Esophagus muscularis mucosa (tissue), 4 donors: Measurements from ENCODE around the gene DNAL1. TPM values are rescaled to one million over a fixed set of nuclear protein-coding genes. Genes with fewer than 3 reads are reported as not detected.

Source experiments
- DNase-seq: peaks from one replicate; pipeline ENCODE4 v3.0.0-alpha.2; 2017; ENCODE audit errors: extremely low spot score
- H3K27ac ChIP-seq, 4 donors: fragments of 200-600 bp; sonication (generic); replicated peaks in 1 of 4; 1 replicate in 3 of 4; 2 replicates in 1 of 4; pipeline ENCODE4 v1.5.1; 2016 to 2019; ENCODE audit warnings: mild to moderate bottlenecking in 1 of 4
- H3K27me3 ChIP-seq, 4 donors: fragments of 200-600 bp; sonication (generic); one replicate each; pipeline versions ENCODE4 v1.5.1 to v1.6.0; 2016 to 2019
- H3K36me3 ChIP-seq, 4 donors: fragments of 200-600 bp; sonication (generic); one replicate each; pipeline ENCODE4 v1.5.1; 2016 to 2019
- H3K4me1 ChIP-seq, 4 donors: fragments of 200-600 bp; sonication (generic); one replicate each; pipeline ENCODE4 v1.5.1; 2016 to 2019
- H3K4me3 ChIP-seq, 4 donors: fragments of 200-600 bp; sonication (generic); 1 replicate in 2 of 4; 2 replicates in 2 of 4; pipeline ENCODE4 v1.5.1; 2016 to 2019; ENCODE audit warnings: mild to moderate bottlenecking in 4 of 4, moderate library complexity in 1 of 4
- H3K9me3 ChIP-seq, 4 donors: fragments of 200-600 bp; sonication (generic); 1 replicate in 3 of 4; 2 replicates in 1 of 4; pipeline ENCODE4 v1.5.1; 2016 to 2019
- CTCF ChIP-seq, 3 experiments: fragments of 200-600 bp in 2 of 3; fragments of 450-650 bp in 1 of 3; sonication (generic) in 2 of 3; IDR thresholded peaks; one replicate each; pipeline ENCODE4 v1.5.1; 2017 to 2019; ENCODE audit warnings: antibody characterized with exemption in 3 of 3, mild to moderate bottlenecking in 2 of 3, moderate library complexity in 1 of 3
- EP300 ChIP-seq: sonication (generic); formaldehyde crosslinking; IDR thresholded peaks from one replicate; pipeline ENCODE4 v1.6.1; 2017; ENCODE audit warnings: antibody characterized with exemption
- POLR2A ChIP-seq: fragments of 450-650 bp; IDR thresholded peaks from one replicate; pipeline ENCODE4 v1.6.1; 2017; ENCODE audit warnings: antibody characterized with exemption, moderate library complexity, mild to moderate bottlenecking, low read depth
- POLR2AphosphoS5 ChIP-seq, 2 donors: sonication (generic); formaldehyde crosslinking; IDR thresholded peaks; one replicate each; pipeline ENCODE4 v1.6.1; 2017; ENCODE audit warnings: antibody characterized with exemption in 2 of 2
- WGBS: methylation state at CpG from one replicate; pipeline ENCODE4 v1.1.5; 2018; 5-methylcytosine and 5-hydroxymethylcytosine counted together
- intact Hi-C: fragments of 100-400 bp; cut with DNase I; formaldehyde crosslinking; loops from one replicate; pipeline ENCODE4 v1.15.1; 2023
- total RNA-seq, 4 donors: library from RNA; depleted of rRNA; stranded (reverse); fragments of >200 nt; gene quantifications; one replicate each; pipeline versions ENCODE4 v1.1.0 to v1.2.1, GENCODE V29; 2016

Gene DNAL1
- total RNA-seq, 4 donors from 2014 or later: 6.2 to 13.7 (median 10.4) TPM

- Histone ChIP-seq H3K4me1 (no peaks in the 10 kb centered on the region), H3K4me3 (no peak overlapping the region), H3K9me3 (no peaks in the 10 kb centered on the region), H3K27me3 (no peaks in the 10 kb centered on the region), H3K27ac (no peak overlapping the region), H3K36me3 (peaks cover 4 to 51% (median 23%) of the 10 kb centered on the region in 4 donors)
- intact Hi-C loops: no loop called here
- no peak for DNase-seq
- no peak for TF ChIP-seq POLR2A
- TF ChIP-seq POLR2AphosphoS5 (IDR thresholded peaks at IDR 0.05): peak; percentile 31 to 41
- TF ChIP-seq EP300: no peak
- peak in 2 of 3 experiments; percentile 32 to 43 for TF ChIP-seq CTCF (IDR thresholded peaks at IDR 0.05)
- WGBS: 68% methylated on average over 1 of the region's 1 CpG
Measured at GRCh38 chr14:73662487-73662943, 17.7 kb downstream of the DNAL1 start.

GRCh38 chr14:73663548-73664212 is 18.9 kb downstream of the DNAL1 start:
- H3K4me3 ChIP-seq: no peak overlapping the region
- H3K27me3 ChIP-seq: no peaks in the 10 kb centered on the region
- H3K27ac ChIP-seq: no peak overlapping the region
- intact Hi-C loops: no loop called here
- DNase-seq: no peak
- no peak for TF ChIP-seq POLR2AphosphoS5 (IDR thresholded peaks at IDR 0.05)
- TF ChIP-seq CTCF (IDR thresholded peaks at IDR 0.05): no peak
- no peak for TF ChIP-seq EP300
- no peak for TF ChIP-seq POLR2A
- H3K4me1 ChIP-seq: no peaks in the 10 kb centered on the region
- H3K9me3 ChIP-seq: no peaks in the 10 kb centered on the region
- H3K36me3 ChIP-seq: peaks cover 0 to 50% (median 18%) of the 10 kb centered on the region in 4 donors

GRCh38 chr14:73665130-73665529 is 20.3 kb downstream of the DNAL1 start:
- no peak for DNase-seq
- H3K27me3 ChIP-seq: no peaks in the 10 kb centered on the region
- H3K9me3 ChIP-seq: no peaks in the 10 kb centered on the region
- H3K4me1 ChIP-seq: no peaks in the 10 kb centered on the region
- intact Hi-C loops: no loop called here
- H3K27ac ChIP-seq: no peak overlapping the region
- 85% methylated on average over 2 of the region's 2 CpGs for WGBS
- no peak overlapping the region for H3K4me3 ChIP-seq
- peaks cover 0 to 44% (median 12%) of the 10 kb centered on the region in 4 donors for H3K36me3 ChIP-seq
- TF ChIP-seq POLR2A: no peak
- no peak for TF ChIP-seq EP300
- no peak for TF ChIP-seq CTCF (IDR thresholded peaks at IDR 0.05)
- no peak for TF ChIP-seq POLR2AphosphoS5 (IDR thresholded peaks at IDR 0.05)

- TF ChIP-seq POLR2A: no peak
- TF ChIP-seq EP300: no peak
- no peak for TF ChIP-seq POLR2AphosphoS5 (IDR thresholded peaks at IDR 0.05)
- no peak for TF ChIP-seq CTCF (IDR thresholded peaks at IDR 0.05)
- DNase-seq: no peak
- intact Hi-C loops: no loop called here
- WGBS: 92% methylated on average over 5 of the region's 5 CpGs
- Histone ChIP-seq H3K36me3 (peaks cover 0 to 34% (median 10%) of the 10 kb centered on the region in 4 donors), H3K4me1 (no peaks in the 10 kb centered on the region), H3K27me3 (no peaks in the 10 kb centered on the region), H3K27ac (no peak overlapping the region), H3K9me3 (no peaks in the 10 kb centered on the region), H3K4me3 (no peak overlapping the region)
Measured at GRCh38 chr14:73666583-73666982, 21.8 kb downstream of the DNAL1 start.
